ENCODE measurements around the gene CABP2.

DNA sequence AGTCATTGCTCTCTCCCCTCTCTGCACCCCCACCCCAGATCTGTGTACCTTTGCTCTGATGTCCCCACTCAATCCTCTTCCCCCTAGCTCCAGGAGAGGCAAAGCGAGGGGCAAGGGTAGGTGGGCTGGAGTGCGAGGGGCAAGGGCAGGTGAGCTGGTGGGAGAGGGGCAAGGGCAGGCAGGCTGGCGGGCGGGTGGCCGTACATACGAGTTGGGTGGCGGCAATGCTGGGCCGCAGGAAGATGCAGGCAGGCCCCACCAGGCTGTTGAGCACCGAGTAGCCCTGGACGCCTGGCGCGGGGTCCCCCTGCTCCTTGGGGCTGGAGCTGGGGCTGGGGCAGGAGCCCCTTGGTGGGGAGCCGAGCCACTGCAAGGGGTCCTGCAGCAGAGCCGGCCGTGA is 908 bp downstream of the CABP2 start:
- TF ChIP-seq TCF7 (IDR thresholded peaks at IDR 0.05; ENCODE audit: borderline replicate concordance) (no peak), ZNF384 (IDR thresholded peaks at IDR 0.05; ENCODE audit: borderline replicate concordance, low read depth, low read length) (no peak)
